C4-2B (cell line): ENCODE results near the gene CBX3.

Source experiments
- CTCF ChIP-seq: fragments of 450-650 bp; conservative IDR thresholded peaks from 2 replicates; pipeline ENCODE4 v1.5.1; 2017; ENCODE audit warnings: mild to moderate bottlenecking
- ZFX ChIP-seq: fragments of 450-650 bp; IDR thresholded peaks from 2 replicates; pipeline ENCODE4 v1.6.1; 2017

GRCh38 chr7:26245150-26245549, 43.6 kb downstream of the CBX3 start:
- TF ChIP-seq CTCF (no peak), ZFX (no peak)
